PFSK-1 (cell line): ENCODE measurements around the gene THY1.

Source experiments
- POLR2AphosphoS5 ChIP-seq: IDR thresholded peaks from 2 replicates; pipeline ENCODE4 v1.6.1; 2012; ENCODE audit warnings: low read depth, mild to moderate bottlenecking, control low read depth, low read length, moderate library complexity
- SIN3A ChIP-seq: IDR thresholded peaks from 2 replicates; pipeline ENCODE4 v1.6.1; 2012; ENCODE audit warnings: mild to moderate bottlenecking, low read length, moderate library complexity, borderline replicate concordance; ENCODE audit not compliant: insufficient read depth
- TAF1 ChIP-seq: IDR thresholded peaks from 2 replicates; pipeline ENCODE4 v1.6.1; 2012; ENCODE audit warnings: low read length, control low read depth, borderline replicate concordance; ENCODE audit not compliant: insufficient read depth

DNA sequence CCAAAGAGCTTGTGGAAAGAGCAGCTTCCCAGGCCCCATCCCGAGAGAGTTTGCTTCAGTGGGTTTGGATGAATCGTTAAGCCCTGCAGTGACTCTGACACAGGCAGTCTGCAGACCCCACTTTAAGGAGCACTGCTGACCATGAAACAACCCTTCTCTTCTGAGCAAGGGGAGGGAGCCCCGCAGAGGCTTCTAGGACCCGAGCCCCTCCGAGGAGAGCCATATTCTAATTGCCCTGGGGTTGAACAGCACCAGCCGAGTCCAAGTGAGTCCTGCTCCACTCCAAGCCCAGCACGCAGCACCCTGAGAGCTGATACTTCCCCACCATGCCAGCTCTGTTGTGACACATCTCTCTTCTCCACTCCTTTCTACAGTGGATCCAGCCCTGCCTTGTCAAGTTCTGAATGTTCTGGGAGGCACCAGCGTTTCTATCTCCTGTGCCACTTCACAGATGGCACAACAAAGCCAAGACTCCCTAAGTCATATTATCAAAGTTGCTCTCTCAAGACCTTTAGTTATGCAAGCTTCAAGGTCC is 51.8 kb downstream of the THY1 start:
- TF ChIP-seq POLR2AphosphoS5 (no peak), SIN3A (no peak), TAF1 (no peak)
